HCT116 (cell line): ENCODE data around the gene P2RY4. TPM values are rescaled to one million over a fixed set of nuclear protein-coding genes. Genes with fewer than 3 reads are reported as not detected.

Source experiments
- ATAC-seq: fragments of 200-7000 bp; cut with Tn5 transposase; 2 replicates; pipeline ENCODE4 v1.9.1; 2020; ENCODE audit warnings: mild to moderate bottlenecking, moderate library complexity
- BruUV-seq: library from RNA; stranded (reverse); fragments of 400-500 nt; replicated peaks from 2 replicates; lab custom pipeline; 2021; lab: Mats Ljungman, UMichigan
- CTCF ChIA-PET: fragments of 300-600 bp; sonication (Branson Sonifier 250); formaldehyde crosslinking; loops from one replicate; lab custom pipeline; 2021; ENCODE audit warnings: antibody characterized with exemption; lab: Charles Lee
- POLR2A ChIA-PET: fragments of 300-600, 350-600 bp; sonication (Branson Sonifier 250); formaldehyde crosslinking; loops from one replicate; lab custom pipeline; 2021; ENCODE audit warnings: antibody characterized with exemption; lab: Charles Lee
- RAD21 ChIA-PET, 2 experiments: fragments of 300-600 bp; sonication (Branson Sonifier 250); formaldehyde crosslinking; loops; one replicate each; lab custom pipeline; 2023; ENCODE audit warnings: low total read pairs in 2 of 2; ENCODE audit not compliant: uncharacterized antibody in 2 of 2, unreplicated experiment in 2 of 2, low non-redundant PET in 1 of 2; lab: Charles Lee
- DNase-seq: peaks from one replicate; pipeline ENCODE4 v3.0.0-alpha.2; 2010; ENCODE audit warnings: low read depth, low spot score
- H2AFZ ChIP-seq: fragments of 200-600 bp; shearing (Covaris generic), sonication (generic); 2 replicates; pipeline ENCODE4 v1.6.1; 2017; ENCODE audit warnings: low read depth, mixed run types, mixed read lengths, antibody characterized with exemption, low read length; ENCODE audit not compliant: poor library complexity, severe bottlenecking
- H3K27ac ChIP-seq: 2 replicates; pipeline ENCODE4 v1.5.1; 2012; ENCODE audit warnings: low read depth, low read length
- H3K27me3 ChIP-seq: fragments of 200-600 bp; sonication (generic); 2 replicates; pipeline ENCODE4 v1.6.1; 2016; ENCODE audit warnings: mixed run types, low read length, mixed read lengths; ENCODE audit not compliant: insufficient read depth
- H3K36me3 ChIP-seq, 2 experiments: fragments of 200-500 bp in 1 of 2; fragments of 200-600 bp in 1 of 2; sonication (Bioruptor generic) in 1 of 2; sonication (generic) in 1 of 2; 2 replicates each; pipeline versions ENCODE4 v1.5.1 to v1.6.1; 2014 to 2016; ENCODE audit warnings: low read length in 2 of 2, inconsistent platforms in 1 of 2, mixed read lengths in 1 of 2, mixed run types in 1 of 2; ENCODE audit not compliant: insufficient read depth in 2 of 2, control insufficient read depth in 1 of 2
- H3K4me1 ChIP-seq, 2 experiments: fragments of 200-600 bp in 1 of 2; sonication (generic) in 1 of 2; 2 replicates each; pipeline versions ENCODE4 v1.5.1 to v1.6.1; 2012 to 2017; ENCODE audit warnings: low read length in 2 of 2, inconsistent platforms in 1 of 2, mild to moderate bottlenecking in 1 of 2, mixed read lengths in 1 of 2, mixed run types in 1 of 2, moderate library complexity in 1 of 2; ENCODE audit not compliant: insufficient read depth in 2 of 2, control insufficient read depth in 1 of 2
- H3K4me2 ChIP-seq: fragments of 200-600 bp; sonication (generic); 2 replicates; pipeline ENCODE4 v1.6.1; 2017; ENCODE audit warnings: mixed run types, low read length, mixed read lengths
- H3K4me3 ChIP-seq, 2 experiments: fragments of 200-600 bp in 1 of 2; sonication (generic) in 1 of 2; replicated peaks in 1 of 2; 2 replicates each; pipeline ENCODE4 v1.5.1; 2011 to 2016; ENCODE audit warnings: low read length in 2 of 2, control low read depth in 1 of 2, low read depth in 1 of 2, mild to moderate bottlenecking in 1 of 2, mixed read lengths in 1 of 2, mixed run types in 1 of 2
- H3K79me2 ChIP-seq: fragments of 200-600 bp; sonication (generic); 2 replicates; pipeline ENCODE4 v1.6.1; 2017; ENCODE audit warnings: mild to moderate bottlenecking, mixed run types, low read length, moderate library complexity, mixed read lengths; ENCODE audit not compliant: insufficient read depth
- H3K9ac ChIP-seq: fragments of 200-600 bp; sonication (generic); 2 replicates; pipeline ENCODE4 v1.6.1; 2016; ENCODE audit warnings: low read length, mixed read lengths
- H3K9me2 ChIP-seq: fragments of 200-600 bp; sonication (generic), shearing (Covaris generic); 2 replicates; pipeline ENCODE4 v1.6.1; 2017; ENCODE audit warnings: mixed run types, mild to moderate bottlenecking, moderate library complexity; ENCODE audit not compliant: insufficient read depth
- H3K9me3 ChIP-seq, 2 experiments: fragments of 200-500 bp in 1 of 2; fragments of 200-600 bp in 1 of 2; sonication (Bioruptor generic) in 1 of 2; sonication (generic) in 1 of 2; 2 replicates each; pipeline ENCODE4 v1.6.1; 2014 to 2017; ENCODE audit warnings: low read length in 2 of 2, mixed read lengths in 2 of 2, inconsistent platforms in 1 of 2, low read depth in 1 of 2, mild to moderate bottlenecking in 1 of 2, mixed run types in 1 of 2, moderate library complexity in 1 of 2; ENCODE audit not compliant: control insufficient read depth in 1 of 2, insufficient read depth in 1 of 2
- H4K20me1 ChIP-seq: fragments of 200-600 bp; sonication (generic), shearing (Covaris generic); 2 replicates; pipeline ENCODE4 v1.6.1; 2017; ENCODE audit warnings: mixed run types, mild to moderate bottlenecking, moderate library complexity; ENCODE audit not compliant: insufficient read depth
- ATF3 ChIP-seq: IDR thresholded peaks from 2 replicates; pipeline ENCODE4 v1.6.1; 2012
- CBX3 ChIP-seq: IDR thresholded peaks from 2 replicates; pipeline ENCODE4 v1.6.1; 2012; ENCODE audit warnings: low read depth
- CEBPB ChIP-seq: IDR thresholded peaks from 2 replicates; pipeline ENCODE4 v1.6.1; 2012; ENCODE audit warnings: low read depth
- CTCF ChIP-seq, 3 experiments: fragments of 200-600 bp in 1 of 3; sonication (generic) in 1 of 3; IDR thresholded peaks in 2 of 3; conservative IDR thresholded peaks in 1 of 3; 2 replicates each; pipeline ENCODE4 v1.5.1; 2012 to 2017; ENCODE audit warnings: low read depth in 2 of 3, low read length in 2 of 3, antibody characterized with exemption in 1 of 3, borderline replicate concordance in 1 of 3, control low read depth in 1 of 3, mild to moderate bottlenecking in 1 of 3, mixed read lengths in 1 of 3, mixed run types in 1 of 3, moderate library complexity in 1 of 3; ENCODE audit not compliant: insufficient read depth in 1 of 3
- EZH2phosphoT487 ChIP-seq: fragments of 200-600 bp; IDR thresholded peaks from 2 replicates; pipeline ENCODE4 v1.6.1; 2018; ENCODE audit warnings: antibody characterized with exemption, borderline replicate concordance
- FOSL1 ChIP-seq: IDR thresholded peaks from 2 replicates; pipeline ENCODE4 v1.6.1; 2012; ENCODE audit warnings: low read depth
- JUND ChIP-seq: IDR thresholded peaks from 2 replicates; pipeline ENCODE4 v1.6.1; 2012
- POLR2A ChIP-seq: IDR thresholded peaks from 2 replicates; pipeline ENCODE4 v1.7.0; 2011; ENCODE audit warnings: borderline replicate concordance; ENCODE audit not compliant: insufficient read depth, insufficient read length; ENCODE audit errors: extremely low read depth
- POLR2AphosphoS5 ChIP-seq: IDR thresholded peaks from 2 replicates; pipeline ENCODE4 v1.6.1; 2011; ENCODE audit warnings: mild to moderate bottlenecking, low read depth, low read length, moderate library complexity
- RAD21 ChIP-seq: IDR thresholded peaks from 2 replicates; pipeline ENCODE4 v1.6.1; 2012; ENCODE audit warnings: low read depth, mild to moderate bottlenecking
- SIN3A ChIP-seq: IDR thresholded peaks from 2 replicates; pipeline ENCODE4 v1.6.1; 2012; ENCODE audit warnings: low read depth
- SP1 ChIP-seq: IDR thresholded peaks from 2 replicates; pipeline ENCODE4 v1.6.1; 2012; ENCODE audit warnings: low read depth
- SRF ChIP-seq: IDR thresholded peaks from 2 replicates; pipeline ENCODE4 v1.6.1; 2012; ENCODE audit warnings: low read depth
- TCF7L2 ChIP-seq: IDR thresholded peaks from 2 replicates; pipeline ENCODE4 v1.7.0; 2011; ENCODE audit warnings: borderline replicate concordance, inconsistent platforms; ENCODE audit not compliant: insufficient read depth, insufficient read length; ENCODE audit errors: extremely low read depth
- YY1 ChIP-seq: IDR thresholded peaks from 2 replicates; pipeline ENCODE4 v1.6.1; 2011; ENCODE audit warnings: low read length, low read depth, moderate library complexity, mild to moderate bottlenecking; ENCODE audit not compliant: insufficient replicate concordance; ENCODE audit errors: extremely low read depth
- ZBTB33 ChIP-seq: IDR thresholded peaks from 2 replicates; pipeline ENCODE4 v1.6.1; 2011; ENCODE audit warnings: mild to moderate bottlenecking, low read length, moderate library complexity; ENCODE audit not compliant: insufficient replicate concordance; ENCODE audit errors: extremely low read depth
- ZNF274 ChIP-seq: fragments of 200-500 bp; sonication (Bioruptor generic); IDR thresholded peaks from 2 replicates; pipeline ENCODE4 v1.6.1; 2014; ENCODE audit warnings: mild to moderate bottlenecking, low read depth, low read length, inconsistent platforms
- intact Hi-C: fragments of 100-400 bp; cut with micrococcal nuclease; formaldehyde crosslinking; loops from 2 replicates; pipeline ENCODE4 v1.10.0; 2022
- total RNA-seq: library from RNA; stranded (reverse); gene quantifications from one replicate; pipeline ENCODE4 v1.2.1, GENCODE V29; 2021; ENCODE audit not compliant: unreplicated experiment
- TF ChIP-seq, protein P1 (sequence below): IDR thresholded peaks from 2 replicates; pipeline ENCODE4 v1.6.1; 2012

The P2RY4 gene
- total RNA-seq, 1 experiment from 2014 or later, result not detected

DNA sequence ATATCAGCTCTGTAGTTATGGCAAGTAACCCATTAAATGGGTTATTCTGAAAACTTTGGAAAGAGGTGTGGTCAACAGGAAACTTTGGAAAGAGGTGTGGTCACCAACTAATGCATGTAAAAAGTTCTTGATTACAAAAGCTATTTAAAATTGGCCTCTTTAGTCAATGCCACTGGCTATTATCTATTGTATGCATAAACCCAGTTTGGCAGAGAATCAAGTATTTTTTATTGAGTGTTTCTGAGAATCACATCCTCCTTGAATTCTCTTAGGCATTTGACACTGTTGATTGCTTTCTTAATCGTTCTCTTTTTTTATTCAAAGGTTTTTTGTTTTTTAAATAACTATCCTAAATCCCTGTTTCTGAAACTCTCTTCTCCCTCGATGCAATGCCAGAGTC, 7.5 kb downstream of the P2RY4 start:
- no peak for ATAC-seq
- intact Hi-C loops, result no loop called here

More for the DNA sequence above, 7.5 kb downstream of the P2RY4 start:
- no peak overlapping the region for H3K9ac ChIP-seq
- CTCF ChIA-PET, result no interaction called here
- DNase-seq, result no peak
- TF ChIP-seq, protein P1, sequence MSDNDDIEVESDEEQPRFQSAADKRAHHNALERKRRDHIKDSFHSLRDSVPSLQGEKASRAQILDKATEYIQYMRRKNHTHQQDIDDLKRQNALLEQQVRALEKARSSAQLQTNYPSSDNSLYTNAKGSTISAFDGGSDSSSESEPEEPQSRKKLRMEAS, result no peak
- TF ChIP-seq SRF (no peak), CBX3 (no peak), CTCF (IDR thresholded peaks at IDR 0.05 in 2 of 3, conservative IDR thresholded peaks at IDR 0.05 in 1 of 3; ENCODE audit: borderline replicate concordance in 1 of 3, insufficient read depth in 1 of 3, low read depth in 2 of 3, low read length in 2 of 3) (no peak), EZH2phosphoT487 (no peak), ZBTB33 (no peak), POLR2A (no peak), FOSL1 (no peak), ATF3 (no peak), CEBPB (no peak), POLR2AphosphoS5 (no peak), YY1 (no peak), SP1 (no peak), SIN3A (no peak), ZNF274 (no peak), RAD21 (no peak), TCF7L2 (no peak), JUND (no peak)
- TF ChIP-seq, all 23 proteins: peak for 0
- Histone ChIP-seq H4K20me1 (no peaks in the 10 kb centered on the region), H3K27ac (no peak overlapping the region), H3K4me2 (no peak overlapping the region), H3K4me1 (peaks cover 16 to 46% of the 10 kb centered on the region in 2 experiments), H3K27me3 (no peaks in the 10 kb centered on the region), H2AFZ (no peak overlapping the region), H3K9me3 (no peaks in the 10 kb centered on the region), H3K36me3 (no peaks in the 10 kb centered on the region), H3K79me2 (no peaks in the 10 kb centered on the region), H3K9me2 (no peaks in the 10 kb centered on the region), H3K4me3 (no peak overlapping the region)
- no TSS peak for BruUV-seq
- ChIA-PET RAD21 (no interaction called here), POLR2A (no interaction called here)
